HCEC 1CT (cell line): Measurements from ENCODE around the gene PPOX.

Experiments
- DNase-seq: peaks from one replicate; pipeline ENCODE4 v3.0.0-alpha.2; 2017

PPOX gene

GRCh38 chr1:161176468-161177111, 10.4 kb downstream of the PPOX start:
- no peak for DNase-seq

DNA sequence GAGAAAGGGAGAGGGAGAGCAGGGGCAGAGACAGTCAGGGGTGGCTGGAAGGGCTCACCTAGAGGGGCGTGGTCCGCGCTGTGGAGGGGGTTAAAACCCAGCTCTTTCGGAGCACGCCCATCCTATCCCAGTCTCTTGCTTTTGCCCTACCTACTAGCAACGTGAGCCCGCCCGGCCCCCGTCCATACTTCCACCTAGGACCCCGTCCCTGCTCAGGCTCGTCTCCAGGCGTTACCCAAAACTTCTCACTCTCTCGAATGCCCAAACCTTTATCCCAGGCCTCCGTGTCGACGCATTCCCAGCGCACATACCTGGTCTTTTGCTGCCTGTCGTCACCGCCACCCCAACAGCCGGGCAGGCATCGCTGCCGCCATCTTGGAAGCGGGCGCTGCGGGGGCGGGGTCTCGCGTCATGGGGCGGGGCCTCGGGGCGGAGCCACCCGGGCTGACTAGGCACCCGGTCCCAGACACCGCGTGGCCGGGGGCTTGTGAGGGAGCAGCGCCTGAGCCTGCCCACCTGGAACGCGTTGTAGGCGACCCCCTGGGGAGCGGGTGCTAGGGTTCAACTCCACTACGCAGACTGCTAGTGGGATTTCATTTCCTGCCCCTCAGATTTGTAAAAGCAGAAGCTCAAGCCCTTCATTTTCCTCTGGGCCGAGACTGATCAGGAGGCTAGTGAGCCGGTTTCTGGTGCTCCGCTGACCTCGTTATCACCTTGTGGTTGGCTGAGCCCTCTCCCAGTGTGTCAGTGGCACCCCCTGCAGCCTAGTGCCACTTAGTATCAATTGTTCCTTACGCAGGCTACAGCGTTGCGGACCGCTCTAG, 11.1 kb downstream of the PPOX start, which contains the start of gene B4GALT3:
Gene B4GALT3 (minus strand): TSS at position 396 of the 824 bp plus-strand sequence. CDS start 1,447 bp downstream, outside the sequence.
- peak; percentile 59 for DNase-seq

GRCh38 chr1:161177936-161178244, 11.7 kb downstream of the PPOX start:
- no peak for DNase-seq

GRCh38 chr1:161179698-161180097, 13.5 kb downstream of the PPOX start:
- DNase-seq = no peak

GRCh38 chr1:161180639-161181038, 14.4 kb downstream of the PPOX start:
- no peak for DNase-seq

DNA sequence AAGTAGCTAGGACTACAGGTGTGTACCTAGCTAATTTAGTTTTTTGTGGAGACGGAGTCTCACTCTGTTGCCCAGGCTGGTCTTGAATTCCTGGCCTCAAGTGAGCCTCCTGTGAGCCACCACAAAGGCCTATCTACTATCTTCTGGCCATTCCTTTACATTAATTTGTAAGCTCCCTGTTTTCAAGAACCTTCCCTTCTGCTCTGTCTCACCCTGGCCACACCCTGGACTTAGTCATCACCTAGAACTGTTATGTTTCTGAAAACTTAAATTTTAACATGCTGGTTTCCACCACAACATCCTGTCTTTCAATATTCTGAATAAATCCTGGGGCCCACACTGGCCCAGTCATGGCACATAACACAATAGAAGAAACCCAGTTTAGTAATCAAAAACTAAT, 16.0 kb downstream of the PPOX start:
- peak; percentile 78 for DNase-seq

- DNase-seq = peak; percentile 68
Measured at GRCh38 chr1:161185282-161185682, 19.1 kb downstream of the PPOX start.

- DNase-seq = no peak
Measured at GRCh38 chr1:161185732-161186311, 19.6 kb downstream of the PPOX start.

GRCh38 chr1:161187311-161187710, 21.1 kb downstream of the PPOX start:
- no peak for DNase-seq

DNA sequence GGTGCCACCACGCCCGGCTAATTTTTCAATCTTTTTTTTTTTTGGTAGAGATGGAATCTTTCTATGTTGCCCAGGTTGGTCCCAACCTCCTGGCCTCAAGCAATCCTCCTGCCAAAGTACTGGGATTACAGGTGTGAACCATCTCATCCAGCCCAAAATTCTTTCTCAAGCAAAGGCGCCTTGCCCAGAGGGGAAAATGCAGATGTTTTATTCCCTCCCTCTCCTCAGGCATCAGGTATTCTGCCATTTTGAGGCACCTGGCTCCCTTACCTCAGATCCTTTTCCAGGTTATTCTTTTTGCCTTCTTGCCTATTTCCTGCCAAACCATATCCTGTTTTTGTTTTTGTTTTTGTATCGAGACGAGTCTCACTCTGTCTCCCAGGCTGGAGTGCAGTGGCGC, 22.2 kb downstream of the PPOX start:
- no peak for DNase-seq

DNA sequence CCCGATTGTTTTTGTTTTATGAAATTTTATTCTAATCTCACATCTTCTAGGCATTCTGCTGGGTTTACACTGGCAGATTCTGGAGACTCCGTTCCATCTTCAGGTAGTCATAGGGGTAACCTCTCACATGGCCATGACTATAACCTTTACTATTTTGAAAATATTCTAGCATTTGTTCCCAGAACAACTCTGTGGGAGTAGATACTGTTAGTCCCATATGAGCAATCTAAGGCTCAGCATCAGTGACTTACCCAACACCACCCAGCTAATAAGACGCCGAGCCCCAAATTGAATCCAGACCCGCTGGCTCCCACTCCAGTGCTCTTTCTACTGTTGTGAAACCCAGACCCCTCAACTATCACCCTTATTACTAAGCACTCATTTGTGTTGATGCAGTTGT, 22.8 kb downstream of the PPOX start:
- no peak for DNase-seq

DNA sequence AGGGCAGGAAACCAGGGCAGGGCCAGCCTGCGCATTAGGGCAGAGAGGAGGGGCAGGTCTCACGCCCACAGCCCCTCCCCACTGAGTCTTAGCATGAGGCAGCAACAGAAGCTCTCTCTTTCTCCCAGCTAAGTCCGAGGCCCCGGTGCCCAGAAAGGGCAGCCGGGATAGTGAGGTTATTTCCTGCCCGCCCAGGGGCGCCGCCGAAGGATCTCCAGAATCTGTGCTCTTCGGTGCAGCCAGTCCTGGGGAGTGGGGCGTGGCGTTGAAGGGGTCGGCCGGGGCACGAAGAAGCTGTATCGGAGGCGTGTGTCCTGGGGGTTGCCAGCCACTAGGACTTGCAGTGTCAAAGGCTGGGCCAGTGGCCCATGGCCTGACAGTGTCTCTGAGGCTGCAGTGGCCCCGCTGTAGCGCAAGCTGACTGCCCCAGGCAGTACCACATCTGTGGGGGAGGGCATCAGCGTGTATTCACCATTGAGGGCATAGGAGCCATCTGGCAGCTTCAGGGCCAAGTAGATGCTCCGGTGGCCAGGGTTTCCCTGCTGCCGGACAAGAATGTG, 24.8 kb downstream of the PPOX start:
- no peak for DNase-seq

DNA sequence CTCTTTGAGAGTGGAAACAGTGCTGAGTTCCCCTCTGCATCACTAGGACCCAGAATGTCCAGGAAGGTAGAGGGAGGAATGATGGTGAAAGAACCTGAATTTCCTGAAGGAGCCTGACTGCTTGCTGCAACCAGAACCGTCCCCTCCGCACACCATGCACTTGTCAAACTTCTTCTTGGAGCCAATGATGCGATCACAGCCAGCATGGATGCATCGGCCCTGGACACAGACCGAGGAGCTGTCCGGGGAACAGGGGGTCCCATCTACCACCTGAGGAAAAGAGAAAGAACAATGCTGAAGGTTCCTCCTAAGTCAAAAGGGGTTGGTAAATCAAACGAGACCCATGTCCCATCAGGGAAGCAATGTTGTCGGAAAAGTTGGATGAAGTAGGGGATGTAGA, 25.7 kb downstream of the PPOX start:
- no peak for DNase-seq

GRCh38 chr1:161192476-161193465, 26.5 kb downstream of the PPOX start:
- DNase-seq = peak; percentile 67

DNA sequence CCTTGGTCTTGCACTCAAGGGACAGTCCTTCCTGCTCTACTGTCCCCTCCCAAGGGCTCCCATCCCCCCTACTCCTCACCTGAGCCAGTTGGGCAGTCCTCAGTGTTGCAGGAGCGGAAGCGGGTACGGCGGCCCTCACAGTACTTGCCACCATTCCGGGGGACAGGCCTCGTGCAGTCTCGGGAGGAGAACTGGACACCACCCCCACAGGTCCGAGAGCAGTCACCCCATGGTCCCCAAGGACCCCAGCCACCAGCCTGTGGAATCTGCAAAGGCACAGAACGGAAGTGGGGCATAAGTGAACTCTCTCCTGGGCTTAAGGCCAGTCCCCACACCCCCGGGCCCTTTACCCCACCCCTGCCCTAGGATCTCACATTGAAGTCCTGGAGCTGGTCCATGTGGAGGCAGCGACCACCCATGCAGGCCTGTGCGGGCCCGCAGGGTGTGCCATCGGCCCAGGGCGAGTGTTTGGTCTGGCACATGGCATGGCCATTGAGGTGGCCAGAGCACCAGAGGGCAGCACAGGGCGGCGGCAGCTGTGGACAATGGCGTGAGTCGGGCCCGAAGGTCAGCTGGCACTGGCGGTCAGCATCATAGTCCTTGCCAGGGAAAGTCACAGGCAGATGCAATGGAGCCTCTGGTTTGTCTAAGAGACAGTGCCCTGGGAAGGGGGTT, 27.5 kb downstream of the PPOX start:
- DNase-seq = no peak

DNA sequence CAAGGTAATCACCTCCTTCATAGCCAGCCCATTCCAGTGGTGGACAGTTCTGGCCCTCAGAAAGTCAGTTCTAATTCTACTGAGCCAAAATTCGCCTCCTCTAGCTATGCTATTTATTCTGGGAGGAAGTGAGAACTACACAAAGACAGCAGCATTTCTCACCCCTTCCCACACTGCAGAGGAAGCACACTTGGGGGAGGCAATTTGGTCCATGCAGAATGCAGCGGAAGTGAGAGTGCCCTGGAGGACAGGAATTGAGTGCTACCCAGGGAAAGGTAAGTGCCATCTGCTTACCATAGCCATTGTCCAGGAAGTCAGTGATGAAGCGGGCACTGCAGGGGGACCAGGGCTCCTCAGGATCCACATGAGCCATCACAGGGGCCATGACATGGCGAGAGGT, 28.9 kb downstream of the PPOX start:
- no peak for DNase-seq

DNA sequence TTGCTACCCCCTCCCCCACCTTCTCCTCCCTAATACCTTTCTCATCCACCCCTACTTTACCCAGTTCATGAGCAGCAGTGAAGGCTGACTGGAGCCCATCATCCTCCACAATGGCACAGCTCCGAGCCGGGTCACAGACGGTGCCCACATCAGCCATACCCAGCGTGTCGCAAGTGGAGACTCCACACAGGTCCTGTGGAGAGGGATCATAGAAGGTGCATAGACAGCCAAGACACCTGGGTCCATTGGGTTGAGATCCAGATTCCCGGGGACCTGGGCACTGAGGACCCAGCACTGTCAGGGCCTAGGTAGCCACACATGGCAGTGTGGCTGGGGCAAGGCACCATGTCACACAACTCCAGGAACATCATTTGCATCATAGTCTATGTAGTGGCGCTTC, 29.9 kb downstream of the PPOX start:
- no peak for DNase-seq

- peak; percentile 63 for DNase-seq
Measured at GRCh38 chr1:161196521-161197451, 30.6 kb downstream of the PPOX start.

- no peak for DNase-seq
Measured at GRCh38 chr1:161197560-161198193, 31.5 kb downstream of the PPOX start.

- DNase-seq = no peak
Measured at GRCh38 chr1:161198194-161198896, 32.1 kb downstream of the PPOX start.
